GM18868 (cell line): ENCODE data around the gene C1orf226.
"Not testable (repeated sequence)": the region's sequence is repeated elsewhere in the genome, so short reads cannot be mapped to it uniquely, and the experiment has no call there.

Experiments used
- ATAC-seq: cut with Tn5 transposase; IDR thresholded peaks from one replicate; pipeline ENCODE4 v1.9.1; 2021; ENCODE audit warnings: mild to moderate bottlenecking, moderate library complexity; ENCODE audit not compliant: unreplicated experiment

Gene C1orf226

GRCh38 chr1:162404550-162405160 lies 23.1 kb downstream of the C1orf226 start:
- ATAC-seq: no peak

- no peak for ATAC-seq
Measured at GRCh38 chr1:162405800-162406199, 24.3 kb downstream of the C1orf226 start.

GRCh38 chr1:162406811-162407210 lies 25.3 kb downstream of the C1orf226 start:
- no peak for ATAC-seq

- no peak for ATAC-seq
Measured at GRCh38 chr1:162407539-162407938, 26.0 kb downstream of the C1orf226 start.

GRCh38 chr1:162412002-162412401 lies 30.5 kb downstream of the C1orf226 start, which contains the start of gene SH2D1B:
SH2D1B (minus strand) TSS chr1:162412136; CDS start chr1:162412016, 120 bp downstream.
- no peak for ATAC-seq

- no peak for ATAC-seq
Measured at GRCh38 chr1:162416215-162416614, 34.7 kb downstream of the C1orf226 start.

- ATAC-seq: no peak
Measured at GRCh38 chr1:162416909-162417308, 35.4 kb downstream of the C1orf226 start.

GRCh38 chr1:162417650-162418049 lies 36.1 kb downstream of the C1orf226 start:
- no peak for ATAC-seq

- ATAC-seq: not testable (repeated sequence)
Measured at GRCh38 chr1:162418584-162418983, 37.1 kb downstream of the C1orf226 start.

- ATAC-seq: not testable (repeated sequence)
Measured at GRCh38 chr1:162419450-162419931, 38.0 kb downstream of the C1orf226 start.

- no peak for ATAC-seq
Measured at GRCh38 chr1:162420120-162420519, 38.6 kb downstream of the C1orf226 start.

- ATAC-seq: no peak
Measured at GRCh38 chr1:162421258-162422164, 40.0 kb downstream of the C1orf226 start.

GRCh38 chr1:162422662-162423375 lies 41.3 kb downstream of the C1orf226 start:
- no peak for ATAC-seq

- ATAC-seq: no peak
Measured at GRCh38 chr1:162430583-162430982, 49.1 kb downstream of the C1orf226 start.

- not testable (repeated sequence) for ATAC-seq
Measured at GRCh38 chr1:162432977-162433713, 51.6 kb downstream of the C1orf226 start.
